Gastroesophageal sphincter (tissue), 3 donors: ENCODE results near the gene RAB12.

ENCODE experiments used
- CTCF ChIP-seq, 4 experiments: fragments of 200-600 bp in 2 of 4; fragments of 450-650 bp in 2 of 4; sonication (generic) in 1 of 4; IDR thresholded peaks; one replicate each; pipeline ENCODE4 v1.5.1; 2017 to 2019; ENCODE audit warnings: antibody characterized with exemption in 4 of 4, mild to moderate bottlenecking in 2 of 4, moderate library complexity in 2 of 4
- POLR2A ChIP-seq, 2 donors: fragments of 450-650 bp; IDR thresholded peaks; one replicate each; pipeline ENCODE4 v1.6.1; 2017; ENCODE audit warnings: antibody characterized with exemption in 2 of 2, mild to moderate bottlenecking in 2 of 2, moderate library complexity in 1 of 2

GRCh38 chr18:8603663-8604520 lies 5.3 kb upstream of the RAB12 start:
- no peak for TF ChIP-seq POLR2A (IDR thresholded peaks at IDR 0.05)
- no peak for TF ChIP-seq CTCF (IDR thresholded peaks at IDR 0.05)
